K562 (cell line): ENCODE measurements around the gene KCNJ10.

ENCODE experiments used
- CTCF ChIP-seq, 3 experiments: IDR thresholded peaks in 2 of 3; conservative IDR thresholded peaks in 1 of 3; 2 replicates each; pipeline ENCODE4 v1.5.1; 2011 to 2012; ENCODE audit warnings: low read length in 3 of 3, mild to moderate bottlenecking in 3 of 3, control low read depth in 2 of 3, improper control_type of control experiment in 1 of 3, inconsistent platforms in 1 of 3, low read depth in 1 of 3, mixed read lengths in 1 of 3, moderate library complexity in 1 of 3; ENCODE audit not compliant: insufficient read depth in 2 of 3
- E2F6 ChIP-seq, 2 experiments: IDR thresholded peaks; 2 replicates each; pipeline ENCODE4 v1.6.1; 2011; ENCODE audit warnings: borderline replicate concordance in 1 of 2, control low read depth in 1 of 2, low read depth in 1 of 2, low read length in 1 of 2, mild to moderate bottlenecking in 1 of 2, mixed read lengths in 1 of 2, moderate library complexity in 1 of 2; ENCODE audit not compliant: insufficient read depth in 1 of 2, insufficient read length in 1 of 2, poor library complexity in 1 of 2, severe bottlenecking in 1 of 2; ENCODE audit errors: extremely low read depth in 1 of 2
- EZH2 ChIP-seq: IDR thresholded peaks from 2 replicates; pipeline ENCODE4 v1.6.1; 2012; ENCODE audit warnings: low read depth, mild to moderate bottlenecking, inconsistent platforms, low read length, borderline replicate concordance
- GATA2 ChIP-seq: sonication (generic); formaldehyde crosslinking; IDR thresholded peaks from 2 replicates; pipeline ENCODE4 v1.4.0; 2020; ENCODE audit warnings: mild to moderate bottlenecking, missing genetic modification reagents
- HDAC6 ChIP-seq: IDR thresholded peaks from 2 replicates; pipeline ENCODE4 v1.6.1; 2012; ENCODE audit warnings: low read depth, mild to moderate bottlenecking, control low read depth, inconsistent platforms, low read length, moderate library complexity
- MAX ChIP-seq: sonication (generic); formaldehyde crosslinking; IDR thresholded peaks from 2 replicates; pipeline ENCODE4 v1.9.0; 2022; ENCODE audit warnings: mild to moderate bottlenecking, missing genetic modification reagents
- NR2C2 ChIP-seq, 2 experiments: fragments of 200-800 bp in 1 of 2; sonication (Bioruptor generic) in 1 of 2; sonication (generic) in 1 of 2; formaldehyde crosslinking in 1 of 2; IDR thresholded peaks; 2 replicates each; pipeline versions ENCODE4 v1.6.1 to v1.8.0; 2016 to 2022; ENCODE audit warnings: mild to moderate bottlenecking in 1 of 2, missing compliant biosample characterization in 1 of 2, missing genetic modification characterization in 1 of 2, missing genetic modification reagents in 1 of 2
- NR2F6 ChIP-seq: fragments of 450-650 bp; formaldehyde crosslinking; IDR thresholded peaks from 2 replicates; pipeline ENCODE4 v1.4.0; 2020; ENCODE audit warnings: mild to moderate bottlenecking
- NR3C1 ChIP-seq: sonication (generic); formaldehyde crosslinking; IDR thresholded peaks from 2 replicates; pipeline ENCODE4 v1.8.1; 2022; ENCODE audit warnings: missing genetic modification reagents
- POLR2A ChIP-seq: fragments of 450-650 bp; conservative IDR thresholded peaks from 2 replicates; pipeline ENCODE4 v1.6.1; 2016
- POLR2AphosphoS5 ChIP-seq: IDR thresholded peaks from 2 replicates; pipeline ENCODE4 v1.6.1; 2011; ENCODE audit warnings: mild to moderate bottlenecking, low read depth, low read length, moderate library complexity; ENCODE audit not compliant: control insufficient read depth, insufficient read depth
- RFX5 ChIP-seq: IDR thresholded peaks from 2 replicates; pipeline ENCODE4 v1.6.1; 2011; ENCODE audit warnings: low read depth, mild to moderate bottlenecking, improper control_type of control experiment, low read length
- ZBTB8A ChIP-seq: fragments of 450-650 bp; IDR thresholded peaks from 2 replicates; pipeline ENCODE4 v1.6.1; 2018; ENCODE audit warnings: mild to moderate bottlenecking, moderate library complexity; ENCODE audit not compliant: partially characterized antibody
- TF ChIP-seq, protein P1 (sequence below): sonication (generic); formaldehyde crosslinking; IDR thresholded peaks from 2 replicates; pipeline ENCODE4 v1.8.0; 2022; ENCODE audit warnings: missing genetic modification reagents, mild to moderate bottlenecking, borderline replicate concordance

DNA sequence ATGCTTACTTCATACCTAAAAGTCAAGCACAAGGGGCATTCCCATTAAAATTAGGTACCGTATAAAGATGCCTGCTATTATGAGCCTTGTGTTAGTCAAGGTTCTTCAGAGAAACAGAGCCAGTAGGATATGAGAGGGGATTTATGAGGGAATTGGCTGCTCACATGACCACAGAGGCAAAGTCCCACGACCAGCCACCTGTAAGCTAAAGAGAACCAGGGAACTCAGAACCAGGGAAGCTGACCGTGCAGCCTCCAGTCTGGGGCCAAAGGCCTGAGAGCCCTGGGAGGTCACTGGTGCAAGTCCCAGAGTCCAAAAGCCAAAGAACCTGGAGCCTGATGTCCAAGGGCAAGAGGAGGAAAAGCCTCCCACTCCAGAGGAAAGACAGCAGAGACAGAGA, 58.2 kb downstream of the KCNJ10 start:
- TF ChIP-seq MAX (CRISPR knock-in tag) (no peak), GATA2 (CRISPR knock-in tag) (no peak), EZH2 (no peak), HDAC6 (no peak), ZBTB8A (no peak), POLR2AphosphoS5 (no peak), NR3C1 (no peak), POLR2A (no peak), NR2C2 (CRISPR knock-in tag; IDR thresholded peaks at IDR 0.05) (no peak), NR2C2 (tag; IDR thresholded peaks at IDR 0.05) (no peak), RFX5 (no peak), E2F6 (IDR thresholded peaks at IDR 0.05; ENCODE audit: borderline replicate concordance in 1 of 2, extremely low read depth in 1 of 2, insufficient read depth in 1 of 2, insufficient read length in 1 of 2, low read depth in 1 of 2, low read length in 1 of 2, poor library complexity in 1 of 2, severe bottlenecking in 1 of 2) (no peak), CTCF (IDR thresholded peaks at IDR 0.05 in 2 of 3, conservative IDR thresholded peaks at IDR 0.05 in 1 of 3; ENCODE audit: insufficient read depth in 2 of 3, low read depth in 1 of 3, low read length in 3 of 3) (no peak), NR2F6 (no peak)
- TF ChIP-seq, protein P1, sequence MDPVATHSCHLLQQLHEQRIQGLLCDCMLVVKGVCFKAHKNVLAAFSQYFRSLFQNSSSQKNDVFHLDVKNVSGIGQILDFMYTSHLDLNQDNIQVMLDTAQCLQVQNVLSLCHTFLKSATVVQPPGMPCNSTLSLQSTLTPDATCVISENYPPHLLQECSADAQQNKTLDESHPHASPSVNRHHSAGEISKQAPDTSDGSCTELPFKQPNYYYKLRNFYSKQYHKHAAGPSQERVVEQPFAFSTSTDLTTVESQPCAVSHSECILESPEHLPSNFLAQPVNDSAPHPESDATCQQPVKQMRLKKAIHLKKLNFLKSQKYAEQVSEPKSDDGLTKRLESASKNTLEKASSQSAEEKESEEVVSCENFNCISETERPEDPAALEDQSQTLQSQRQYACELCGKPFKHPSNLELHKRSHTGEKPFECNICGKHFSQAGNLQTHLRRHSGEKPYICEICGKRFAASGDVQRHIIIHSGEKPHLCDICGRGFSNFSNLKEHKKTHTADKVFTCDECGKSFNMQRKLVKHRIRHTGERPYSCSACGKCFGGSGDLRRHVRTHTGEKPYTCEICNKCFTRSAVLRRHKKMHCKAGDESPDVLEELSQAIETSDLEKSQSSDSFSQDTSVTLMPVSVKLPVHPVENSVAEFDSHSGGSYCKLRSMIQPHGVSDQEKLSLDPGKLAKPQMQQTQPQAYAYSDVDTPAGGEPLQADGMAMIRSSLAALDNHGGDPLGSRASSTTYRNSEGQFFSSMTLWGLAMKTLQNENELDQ (CRISPR knock-in tag) = no peak
